ENCODE results near the gene PTPRD. TPM values are rescaled to one million over a fixed set of nuclear protein-coding genes. Genes with fewer than 3 reads are reported as not detected.

PTPRD gene
- total RNA-seq, 1 experiment from 2014 or later = 1.8 TPM

DNA sequence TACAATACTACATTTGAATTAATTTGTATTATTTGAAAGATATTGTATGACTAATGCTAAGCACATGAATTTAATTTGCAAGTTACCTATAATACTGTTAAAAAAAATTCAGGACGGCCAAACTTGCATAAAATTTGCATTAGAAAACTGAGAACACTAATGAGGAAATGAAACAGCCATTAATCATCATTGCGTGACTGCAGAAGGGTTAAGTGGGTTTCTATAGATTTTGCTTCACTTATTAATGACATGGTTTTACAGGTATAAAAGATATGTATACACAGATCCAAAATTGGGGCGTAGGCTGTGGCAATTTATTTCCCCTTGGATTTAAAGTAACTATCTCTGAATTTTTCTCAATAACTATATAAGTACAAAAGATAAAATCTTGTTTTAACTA, 882.6 kb downstream of the PTPRD start:
- CTCF ChIA-PET = no interaction called here
- Mint-ChIP-seq H3K4me1 (ENCODE audit: low read depth, unreplicated experiment) (no peaks in the 10 kb centered on the region), H3K27me3 (ENCODE audit: unreplicated experiment) (no peaks in the 10 kb centered on the region), H3K27ac (ENCODE audit: unreplicated experiment) (no peak overlapping the region), H3K9me3 (ENCODE audit: low read depth, unreplicated experiment) (no peaks in the 10 kb centered on the region), H3K4me3 (ENCODE audit: low read depth, unreplicated experiment) (no peak overlapping the region), H3K36me3 (ENCODE audit: insufficient read depth, unreplicated experiment) (no peaks in the 10 kb centered on the region)
- no peak for TF ChIP-seq CTCF (IDR thresholded peaks at IDR 0.05; ENCODE audit: unreplicated experiment)
- no TSS peak for BruUV-seq (replicated peaks)
- intact Hi-C loops (cut with micrococcal nuclease; ENCODE audit: unreplicated experiment) = no loop called here
- no peak for DNase-seq

GRCh38 chr9:9729082-9729481, 883.7 kb downstream of the PTPRD start:
- H3K27ac Mint-ChIP-seq (ENCODE audit: unreplicated experiment) = no peak overlapping the region
- CTCF ChIA-PET = no interaction called here
- no peak for DNase-seq
- no peak for TF ChIP-seq CTCF (IDR thresholded peaks at IDR 0.05; ENCODE audit: unreplicated experiment)
- H3K36me3 Mint-ChIP-seq (ENCODE audit: insufficient read depth, unreplicated experiment) = no peaks in the 10 kb centered on the region
- no peak overlapping the region for H3K4me3 Mint-ChIP-seq (ENCODE audit: low read depth, unreplicated experiment)
- intact Hi-C loops (cut with micrococcal nuclease; ENCODE audit: unreplicated experiment) = no loop called here
- BruUV-seq (replicated peaks) = no TSS peak
- no peaks in the 10 kb centered on the region for H3K27me3 Mint-ChIP-seq (ENCODE audit: unreplicated experiment)
- H3K9me3 Mint-ChIP-seq (ENCODE audit: low read depth, unreplicated experiment) = no peaks in the 10 kb centered on the region
- H3K4me1 Mint-ChIP-seq (ENCODE audit: low read depth, unreplicated experiment) = no peaks in the 10 kb centered on the region

- TF ChIP-seq CTCF (IDR thresholded peaks at IDR 0.05; ENCODE audit: unreplicated experiment) = no peak
Observed at GRCh38 chr9:9719373-9720112, 893.3 kb downstream of the PTPRD start.

DNA sequence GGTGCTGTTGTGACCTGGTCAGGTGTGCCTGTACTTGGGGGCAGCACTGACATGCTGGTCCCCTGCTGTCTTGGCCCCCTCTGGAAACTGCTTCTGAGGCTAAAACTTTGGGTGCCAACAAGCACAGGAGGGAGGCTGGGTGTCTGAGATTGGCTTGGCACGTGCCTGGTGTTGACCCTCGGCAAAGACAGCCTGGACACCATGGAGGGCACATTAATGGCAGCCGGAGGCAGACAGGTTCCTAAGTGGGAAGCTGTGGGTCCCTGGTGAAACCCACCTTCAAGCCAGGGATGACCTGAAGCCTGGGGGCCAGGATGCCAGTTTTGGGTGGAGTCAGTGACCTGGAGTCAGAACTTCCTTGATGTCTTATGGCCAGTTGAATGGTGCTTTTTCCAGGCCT, 894.1 kb downstream of the PTPRD start:
- no peak for TF ChIP-seq CTCF (IDR thresholded peaks at IDR 0.05; ENCODE audit: unreplicated experiment)
- Mint-ChIP-seq H3K4me3 (ENCODE audit: low read depth, unreplicated experiment) (no peak overlapping the region), H3K9me3 (ENCODE audit: low read depth, unreplicated experiment) (no peaks in the 10 kb centered on the region), H3K36me3 (ENCODE audit: insufficient read depth, unreplicated experiment) (no peaks in the 10 kb centered on the region), H3K27me3 (ENCODE audit: unreplicated experiment) (no peaks in the 10 kb centered on the region), H3K27ac (ENCODE audit: unreplicated experiment) (no peak overlapping the region), H3K4me1 (ENCODE audit: low read depth, unreplicated experiment) (no peaks in the 10 kb centered on the region)
- CTCF ChIA-PET = no interaction called here
- BruUV-seq (replicated peaks) = no TSS peak
- DNase-seq = no peak
- intact Hi-C loops (cut with micrococcal nuclease; ENCODE audit: unreplicated experiment) = no loop called here

More at GRCh38 chr9:9719373-9720112, 893.3 kb downstream of the PTPRD start:
- no peak for DNase-seq
- Mint-ChIP-seq H3K27me3 (ENCODE audit: unreplicated experiment) (no peaks in the 10 kb centered on the region), H3K4me3 (ENCODE audit: low read depth, unreplicated experiment) (no peak overlapping the region), H3K4me1 (ENCODE audit: low read depth, unreplicated experiment) (no peaks in the 10 kb centered on the region), H3K27ac (ENCODE audit: unreplicated experiment) (no peak overlapping the region), H3K36me3 (ENCODE audit: insufficient read depth, unreplicated experiment) (no peaks in the 10 kb centered on the region), H3K9me3 (ENCODE audit: low read depth, unreplicated experiment) (no peaks in the 10 kb centered on the region)
- intact Hi-C loops (cut with micrococcal nuclease; ENCODE audit: unreplicated experiment) = no loop called here
- CTCF ChIA-PET = no interaction called here
- BruUV-seq (replicated peaks) = no TSS peak

Data from Calu3 (cell line).